ENCODE results near the gene SUGCT.
"Not testable (repeated sequence)": the region's sequence is repeated elsewhere in the genome, so short reads cannot be mapped to it uniquely, and the experiment has no call there.

Gene SUGCT

DNA sequence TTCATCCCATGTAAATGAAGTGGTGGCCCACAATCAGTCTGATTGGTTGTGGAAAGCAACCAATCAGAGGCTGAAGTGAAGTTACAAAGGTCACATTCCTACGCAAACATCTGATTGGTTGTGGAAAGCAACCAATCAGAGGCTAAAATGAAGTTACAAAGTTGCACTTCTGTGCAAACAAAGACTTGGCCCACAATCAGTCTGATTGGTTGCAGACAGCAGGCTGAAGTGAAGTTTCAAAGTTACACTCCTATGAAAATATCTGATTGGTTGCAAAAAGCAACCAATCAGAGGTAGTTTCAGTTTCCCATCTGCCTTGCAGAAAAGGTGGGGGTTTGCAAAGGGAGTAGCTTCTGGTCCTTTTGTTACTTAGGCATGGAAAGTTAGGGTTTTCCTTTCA lies 492.6 kb downstream of the SUGCT start:
- DNase-seq (ENCODE audit: low read depth), result not testable (repeated sequence)

DNA sequence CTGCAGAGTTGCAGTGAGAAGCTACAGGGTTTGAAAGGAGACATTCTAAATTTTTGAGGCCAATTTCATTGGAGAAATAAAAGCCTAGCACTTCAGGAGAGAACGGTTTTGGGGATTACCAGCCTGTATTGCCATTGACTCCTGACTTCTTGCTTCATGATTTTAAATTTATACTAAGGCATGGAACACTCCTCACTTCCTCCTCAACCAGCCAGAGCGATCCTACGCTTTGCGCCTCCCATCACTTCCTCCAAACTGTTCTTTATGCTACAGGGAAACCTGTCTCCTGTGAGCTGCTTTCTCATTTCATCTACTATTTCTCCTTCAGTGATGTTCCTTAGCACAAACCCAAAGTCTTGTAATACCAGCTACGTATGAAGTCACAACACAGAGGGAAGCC lies 495.1 kb downstream of the SUGCT start:
- no peak for DNase-seq (ENCODE audit: low read depth)

DNA sequence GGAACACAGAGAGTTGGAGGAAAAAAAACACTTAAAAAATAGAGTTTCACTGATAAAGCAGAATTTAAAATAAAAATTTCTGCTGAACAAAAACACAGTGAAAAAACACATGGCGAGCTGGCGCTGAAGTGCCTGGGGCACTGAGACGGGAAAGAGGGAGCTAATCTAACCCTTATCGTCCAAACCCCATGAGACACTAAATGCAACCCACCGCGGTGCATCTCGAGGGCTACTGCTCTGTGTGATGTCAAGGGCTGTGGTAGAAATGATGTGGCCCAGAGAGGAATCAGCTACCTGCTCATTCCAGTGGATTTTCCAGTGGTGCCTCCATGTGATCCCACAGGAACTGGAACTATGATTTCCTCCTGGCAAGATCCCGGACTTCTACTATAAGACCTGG lies 499.3 kb downstream of the SUGCT start:
- no peak for DNase-seq (ENCODE audit: low read depth)

DNA sequence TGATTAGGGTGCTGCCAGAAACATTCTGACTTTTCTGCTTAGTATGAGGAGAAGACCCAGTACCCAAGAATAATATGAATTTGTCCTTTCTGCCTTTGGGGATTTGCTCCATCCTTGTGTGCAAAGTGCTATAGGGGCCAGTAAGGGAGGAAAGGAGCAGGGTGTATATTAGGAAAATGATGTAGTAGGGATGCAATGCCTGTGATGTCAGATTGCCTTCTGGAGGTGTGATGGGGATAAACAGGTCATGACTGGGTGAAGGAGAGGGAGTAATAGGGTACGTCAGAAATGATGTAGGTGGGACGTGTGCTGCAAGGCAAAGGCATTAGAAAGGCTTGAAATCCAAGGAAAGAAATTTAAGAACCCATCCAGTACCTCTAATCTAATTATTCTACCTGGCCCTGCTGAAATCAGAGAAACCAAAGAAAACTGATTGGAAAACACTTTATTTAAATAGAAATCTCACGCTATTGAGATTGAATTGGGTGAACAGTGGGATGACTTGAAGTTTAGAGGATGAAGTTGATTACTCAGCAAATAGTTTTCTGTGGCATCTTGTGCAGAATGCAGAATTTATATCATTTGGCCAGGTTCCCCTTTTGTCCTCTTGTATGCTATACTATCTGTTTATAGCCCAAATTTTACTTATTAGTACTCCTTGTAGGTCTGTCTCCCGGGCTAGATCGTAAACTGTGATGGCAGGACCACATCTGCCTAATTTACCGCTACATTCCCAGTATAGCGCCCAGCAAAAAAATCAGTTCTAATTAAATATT lies 503.9 kb downstream of the SUGCT start:
- no peak for DNase-seq (ENCODE audit: low read depth)

DNA sequence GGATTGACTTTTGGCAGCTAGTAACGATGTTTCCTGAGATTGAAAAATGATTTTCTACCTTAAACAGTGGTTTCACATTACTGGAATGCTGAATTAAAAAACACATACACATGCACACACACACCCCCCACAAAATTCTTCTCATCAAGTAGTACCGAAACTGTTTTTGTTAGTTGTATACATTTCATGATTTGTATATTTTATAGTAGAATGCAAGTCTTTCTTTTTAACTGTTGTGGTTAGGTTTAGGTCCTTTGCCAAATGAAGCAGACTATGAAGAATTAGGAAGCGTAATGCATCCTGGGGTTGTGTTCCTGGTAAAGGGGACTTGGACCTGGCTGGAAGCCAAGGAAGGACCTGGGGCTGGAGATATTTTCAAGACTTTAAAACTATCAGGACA lies 505.8 kb downstream of the SUGCT start:
- no peak for DNase-seq (ENCODE audit: low read depth)

DNA sequence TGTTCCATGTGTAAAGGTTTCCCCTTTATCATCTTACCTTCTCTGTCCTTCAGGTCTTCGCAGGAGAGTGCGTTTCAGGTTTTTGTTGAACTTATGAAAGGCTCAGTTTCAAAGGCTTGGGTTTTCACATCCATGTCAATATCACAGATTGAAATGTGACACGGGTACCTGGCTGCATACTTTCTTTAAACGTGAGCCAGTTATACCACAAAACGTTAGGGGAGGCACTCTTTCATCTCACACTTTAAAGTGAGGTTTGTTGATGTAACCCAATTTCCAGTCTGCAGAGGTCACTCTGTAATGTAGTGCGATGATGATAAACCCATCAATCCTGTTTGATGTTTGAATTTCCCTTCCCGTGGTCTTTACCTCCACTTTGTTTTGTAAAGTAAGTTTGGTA lies 506.9 kb downstream of the SUGCT start:
- DNase-seq (ENCODE audit: low read depth), result no peak

DNA sequence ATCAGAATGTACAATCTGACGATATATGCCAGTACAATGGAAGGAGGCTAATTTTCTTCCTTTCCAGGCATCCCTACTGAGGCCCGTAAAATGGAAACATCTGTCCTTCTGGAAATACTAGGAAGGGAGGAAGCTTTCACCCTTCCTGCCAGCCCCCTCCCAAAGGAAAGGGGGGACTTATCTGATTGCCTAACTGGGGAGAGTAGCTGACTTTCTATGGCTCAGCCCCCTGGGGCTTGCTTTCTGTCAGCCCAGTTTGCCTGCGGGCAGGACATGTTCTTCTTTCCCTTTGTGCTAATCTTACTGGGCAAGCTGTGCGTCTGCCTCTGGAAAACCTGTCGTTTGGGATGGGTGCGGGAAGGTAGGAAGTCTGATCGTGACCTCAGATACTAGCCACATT lies 508.9 kb downstream of the SUGCT start:
- DNase-seq (ENCODE audit: low read depth), result no peak

DNA sequence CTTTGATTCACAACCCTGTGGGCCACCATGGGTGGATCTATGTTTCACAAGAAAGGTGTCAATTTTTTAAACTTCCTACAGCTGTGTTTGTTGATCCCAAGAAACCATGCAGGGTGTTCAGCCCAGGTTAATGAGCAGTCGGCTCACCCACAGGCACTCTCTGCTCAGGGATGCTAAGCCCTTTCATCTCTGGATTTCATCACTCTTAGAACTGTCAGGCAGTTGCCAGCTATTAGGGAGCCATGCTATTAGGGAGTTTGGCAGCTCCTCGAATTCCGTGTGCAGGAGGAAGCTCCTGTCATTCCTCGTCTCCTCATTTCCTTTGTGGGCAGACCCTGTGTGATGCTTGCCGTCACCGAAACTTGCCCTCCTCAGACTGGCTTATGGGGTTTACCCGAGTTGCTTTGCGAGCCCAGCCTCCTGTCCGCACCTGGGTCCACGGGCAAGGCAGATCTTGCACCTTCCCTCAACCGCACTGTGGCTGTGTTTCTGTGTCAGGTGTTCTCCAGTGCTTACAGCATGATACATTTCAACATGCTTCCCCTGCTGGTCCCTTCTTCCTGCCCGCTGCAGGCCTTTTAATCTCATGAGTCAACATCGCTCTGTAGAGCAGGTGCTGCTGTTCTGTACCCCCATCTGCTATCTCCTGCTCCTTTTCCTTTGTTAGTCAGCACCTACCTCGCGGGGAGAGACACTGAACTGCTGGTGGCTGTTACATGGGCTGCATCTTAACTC lies 509.8 kb downstream of the SUGCT start:
- DNase-seq (ENCODE audit: low read depth), result no peak

DNA sequence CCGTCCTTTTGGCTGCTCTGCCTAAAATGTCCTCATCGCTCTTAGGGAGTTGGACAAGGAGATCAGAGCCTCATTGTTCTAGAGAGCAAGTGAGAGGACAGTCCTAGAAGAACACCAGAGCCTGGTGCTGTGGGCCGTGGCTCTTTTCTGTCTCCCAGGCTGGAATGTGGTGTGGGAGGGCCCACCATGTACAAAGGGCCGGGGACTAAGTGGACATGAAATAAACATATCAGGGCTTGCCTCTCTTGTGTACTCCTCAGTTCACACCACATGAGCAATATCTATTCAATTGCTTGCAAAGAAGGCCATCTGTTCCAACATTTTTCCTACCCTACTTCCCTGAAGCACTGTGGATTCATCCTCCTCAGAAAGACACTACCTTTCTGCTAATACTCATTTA lies 510.4 kb downstream of the SUGCT start:
- no peak for DNase-seq (ENCODE audit: low read depth)

DNA sequence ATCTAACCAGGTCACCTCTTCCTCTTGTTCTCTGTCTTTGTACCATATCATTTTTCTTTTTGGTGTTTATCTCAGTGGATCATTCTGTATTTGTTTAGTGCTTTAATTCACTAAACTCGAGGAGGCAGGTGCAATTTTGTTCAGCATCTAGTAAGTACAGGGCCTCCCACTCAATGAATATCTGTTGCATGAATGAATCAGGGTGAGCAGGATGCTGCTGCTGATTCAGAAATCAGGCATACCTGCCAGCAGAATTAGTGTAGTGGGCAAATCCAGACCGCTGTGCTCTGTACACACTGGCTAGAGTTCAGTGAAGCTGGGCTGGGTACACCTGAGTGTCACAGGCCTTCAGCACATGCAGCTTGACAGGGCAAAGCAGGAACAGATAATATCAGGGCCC lies 511.9 kb downstream of the SUGCT start:
- DNase-seq (ENCODE audit: low read depth), result no peak

DNA sequence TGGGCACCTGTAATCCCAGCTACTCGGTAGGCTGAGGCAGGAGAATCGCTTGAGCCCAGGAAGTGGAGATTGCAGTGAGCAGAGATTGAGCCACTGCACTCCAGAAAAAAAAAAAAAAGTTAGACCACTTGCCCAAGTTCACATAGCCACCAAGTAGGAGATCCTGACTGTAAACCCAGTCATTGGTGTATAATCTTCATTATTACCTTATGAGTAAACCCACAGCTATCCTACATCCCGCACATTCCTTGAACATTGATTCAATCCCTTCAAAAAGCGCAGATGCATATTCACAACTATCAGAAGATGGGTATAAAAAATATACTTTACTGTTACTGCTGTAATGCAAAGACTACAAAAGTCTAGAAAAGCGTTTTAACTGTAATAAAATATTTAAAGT lies 512.9 kb downstream of the SUGCT start:
- no peak for DNase-seq (ENCODE audit: low read depth)

DNA sequence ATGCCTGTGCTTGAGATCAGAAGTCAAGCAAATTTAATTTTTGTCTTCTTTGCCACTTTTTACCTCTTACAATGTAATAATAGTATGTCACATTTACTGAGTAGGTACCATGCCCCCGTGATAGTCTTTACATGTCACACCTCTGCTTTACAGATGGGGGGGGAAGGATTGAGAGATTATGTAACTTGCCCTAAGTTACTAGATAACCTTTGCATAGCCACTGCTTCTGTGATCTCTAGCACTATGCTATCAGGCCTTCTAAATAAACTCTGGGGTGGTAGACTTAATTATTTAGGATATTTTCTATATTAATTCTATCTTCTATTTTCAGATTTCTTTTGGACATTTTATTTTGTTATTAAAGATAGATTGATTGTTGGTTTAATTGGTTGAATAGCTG lies 514.4 kb downstream of the SUGCT start:
- no peak for DNase-seq (ENCODE audit: low read depth)

DNA sequence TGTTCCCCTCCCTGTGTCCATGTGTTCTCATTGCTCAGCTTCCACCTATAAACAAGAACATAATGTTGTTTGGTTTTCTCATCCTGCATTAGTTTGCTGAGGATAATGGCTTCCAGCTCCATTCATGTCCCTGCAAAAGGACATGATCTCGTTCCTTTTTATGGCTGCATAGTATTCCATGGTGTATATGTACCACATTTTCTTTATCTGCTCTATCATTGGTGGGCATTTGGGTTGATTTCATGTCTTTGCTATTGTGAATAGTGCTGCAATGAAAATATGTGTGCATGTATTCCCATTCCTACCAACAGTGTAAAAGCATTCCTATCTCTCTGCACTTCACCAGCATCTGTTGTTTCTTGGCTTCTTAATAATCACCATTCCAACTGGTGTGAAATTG lies 516.1 kb downstream of the SUGCT start:
- not testable (repeated sequence) for DNase-seq (ENCODE audit: low read depth)

DNA sequence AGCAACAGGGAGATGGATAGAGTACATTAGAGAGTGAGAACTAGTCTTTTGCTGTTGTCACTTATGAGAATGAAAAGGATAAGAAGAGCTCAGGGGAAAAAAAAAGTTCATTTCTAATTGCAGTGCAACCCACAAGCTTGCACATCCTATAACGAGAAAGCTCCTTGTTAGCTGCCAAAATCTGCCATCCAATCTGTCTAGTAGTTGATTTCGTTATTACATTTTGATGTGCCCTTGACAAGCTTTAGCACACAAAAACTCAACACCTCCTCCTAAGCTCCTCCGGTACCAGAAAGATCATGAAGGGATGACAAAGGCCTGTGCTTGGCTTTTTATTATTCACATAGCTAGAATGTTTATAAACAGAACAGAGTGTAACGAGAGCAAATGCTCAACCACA lies 519.4 kb downstream of the SUGCT start:
- DNase-seq (ENCODE audit: low read depth), result no peak

DNA sequence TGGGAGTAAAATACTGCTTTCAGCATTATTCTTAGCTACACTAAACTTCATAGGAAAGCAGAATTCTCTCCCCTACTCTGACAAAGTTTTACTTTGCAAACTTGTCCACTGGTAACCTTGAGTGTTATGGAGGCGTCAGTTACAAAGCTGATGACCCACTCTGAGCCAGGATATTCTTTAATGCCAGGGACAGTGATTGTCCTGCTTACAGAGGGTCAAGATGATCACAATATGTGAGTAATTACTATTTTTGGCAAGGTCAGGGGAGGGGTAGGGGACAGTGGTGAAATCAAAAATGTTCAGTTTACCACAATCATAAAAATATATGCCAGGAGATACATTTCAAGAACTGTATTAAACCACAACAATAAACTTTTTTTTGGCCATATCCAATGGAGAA lies 520.6 kb downstream of the SUGCT start:
- no peak for DNase-seq (ENCODE audit: low read depth)

DNA sequence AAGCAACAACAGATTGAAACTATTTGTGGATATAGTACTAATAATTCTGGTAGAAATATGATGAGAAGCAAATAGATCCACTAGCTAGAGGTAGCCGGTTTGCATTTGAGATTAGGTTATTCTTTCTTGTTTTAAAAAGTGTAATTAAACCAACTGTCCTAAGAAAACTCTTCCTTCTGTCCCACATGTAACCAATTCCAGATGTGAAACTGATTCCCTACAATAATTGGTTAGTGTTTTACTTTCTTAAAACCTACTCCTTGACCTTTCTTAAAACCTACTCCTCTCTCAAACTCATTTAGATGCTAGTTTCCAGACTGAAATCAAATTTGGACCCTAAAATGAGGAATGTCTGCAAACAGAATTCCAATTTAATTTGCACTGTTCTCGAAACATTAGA lies 521.5 kb downstream of the SUGCT start:
- no peak for DNase-seq (ENCODE audit: low read depth)

DNA sequence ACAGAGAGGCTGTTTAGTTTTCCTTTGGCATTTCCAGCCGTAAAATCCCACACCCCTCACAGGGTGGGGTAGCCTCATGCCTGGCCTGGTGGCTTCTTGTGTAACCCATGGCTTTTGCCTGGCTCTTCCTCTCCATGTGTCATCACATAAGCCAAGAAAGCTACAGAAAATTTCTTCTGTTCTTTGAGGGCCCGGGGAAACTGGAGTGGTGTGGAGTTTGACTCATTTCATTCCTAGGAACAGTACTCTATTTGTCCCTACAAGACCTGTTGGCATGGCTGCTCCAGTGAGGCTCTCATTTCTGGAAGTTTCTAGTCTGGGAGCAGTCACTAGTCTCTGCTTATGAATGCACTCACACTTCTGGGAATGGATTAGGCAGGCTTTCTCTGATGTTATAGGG lies 523.9 kb downstream of the SUGCT start:
- DNase-seq (ENCODE audit: low read depth), result no peak

DNA sequence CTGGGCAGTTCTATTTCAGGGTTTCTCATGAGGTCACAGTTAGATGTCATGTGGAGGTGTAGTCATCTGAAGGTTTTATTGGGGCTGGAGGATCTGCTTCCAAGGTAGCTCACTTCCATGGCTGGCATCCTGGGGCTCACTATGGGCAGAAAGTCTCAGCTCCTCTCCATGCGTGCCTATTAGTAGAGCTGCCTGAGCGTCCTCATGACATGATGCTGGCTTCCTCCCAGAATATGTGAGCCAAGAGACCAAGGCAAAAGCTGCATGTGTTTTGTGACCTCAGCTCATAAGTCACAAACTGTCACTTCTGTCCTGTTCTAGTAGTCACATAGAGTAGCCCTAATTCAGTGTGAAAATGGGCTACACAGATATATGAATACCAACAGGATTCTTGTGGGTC lies 524.4 kb downstream of the SUGCT start:
- DNase-seq (ENCODE audit: low read depth), result no peak

DNA sequence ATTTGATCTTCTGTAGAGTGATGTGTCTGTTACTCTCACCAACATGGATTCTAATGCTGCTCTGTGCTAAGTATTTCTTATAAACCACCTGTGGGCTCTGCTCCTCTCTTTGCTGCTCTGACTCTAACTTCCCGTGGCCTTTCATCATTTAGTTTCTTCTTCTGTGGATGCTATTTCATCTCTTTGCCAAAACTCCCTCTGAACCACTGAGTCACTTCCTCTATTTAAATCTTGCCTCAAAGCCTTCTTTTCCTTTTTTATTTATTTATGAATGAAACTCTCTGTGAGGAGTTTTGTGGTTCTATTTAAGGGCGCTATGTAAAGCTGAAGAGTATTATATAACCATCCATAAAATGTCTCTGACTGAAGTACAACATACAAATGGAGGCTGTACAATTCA lies 538.5 kb downstream of the SUGCT start:
- DNase-seq (ENCODE audit: low read depth), result no peak

DNA sequence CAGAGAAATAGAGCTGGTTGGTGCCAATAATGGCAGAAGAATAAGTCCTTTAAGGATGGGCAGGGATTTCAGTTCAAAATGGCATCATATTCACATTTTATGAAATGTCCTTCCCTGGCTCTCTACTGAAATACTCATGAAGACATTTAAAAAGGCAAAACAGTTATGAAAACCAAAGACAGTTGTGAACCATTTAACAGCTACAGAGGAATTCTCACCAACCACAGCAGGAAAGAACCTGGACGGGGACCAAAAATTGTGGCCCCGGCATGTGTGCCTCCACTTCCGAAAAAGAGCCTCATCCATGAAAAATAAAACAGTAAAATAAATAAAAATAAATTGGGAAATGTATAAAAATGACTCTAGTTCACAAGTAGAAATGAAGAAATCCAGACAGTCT lies 539.5 kb downstream of the SUGCT start:
- no peak for DNase-seq (ENCODE audit: low read depth)

DNA sequence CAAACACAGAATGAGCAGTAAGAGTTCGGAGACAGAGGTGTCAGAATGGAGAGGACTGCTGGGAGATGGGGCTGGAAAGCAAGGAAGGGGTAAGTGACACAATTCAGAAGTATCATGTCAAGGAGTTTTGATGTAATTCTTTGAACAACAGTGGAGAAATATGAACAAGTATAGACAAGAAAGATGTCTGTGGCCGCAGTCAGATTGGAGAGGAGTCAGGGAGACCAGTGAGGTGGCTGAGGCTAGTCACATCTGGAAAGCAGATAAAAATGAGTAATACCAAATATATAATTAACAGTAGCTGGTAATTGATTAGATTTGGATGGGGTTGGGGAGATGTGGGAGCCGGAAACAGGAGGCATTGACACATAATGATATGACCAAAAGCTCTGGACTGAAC lies 540.9 kb downstream of the SUGCT start:
- no peak for DNase-seq (ENCODE audit: low read depth)

DNA sequence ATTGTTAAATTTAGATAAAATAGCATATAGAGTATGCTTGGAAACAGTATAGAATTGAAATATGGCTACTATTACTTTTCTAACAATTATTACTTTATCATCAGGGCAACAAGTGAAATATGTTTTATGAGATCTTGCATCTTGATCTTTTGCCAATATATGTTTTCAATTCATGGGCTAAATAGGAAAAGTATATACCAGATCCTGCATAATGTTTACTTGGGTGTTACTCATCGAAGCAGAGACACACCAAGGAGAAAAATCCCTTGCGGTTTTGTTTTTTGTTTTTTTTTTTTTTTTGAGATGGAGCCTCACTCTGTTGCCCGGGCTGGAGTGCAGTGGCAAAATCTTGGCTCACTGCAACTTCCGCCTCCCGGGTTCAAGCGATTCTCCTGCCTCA lies 541.4 kb downstream of the SUGCT start:
- no peak for DNase-seq (ENCODE audit: low read depth)

DNA sequence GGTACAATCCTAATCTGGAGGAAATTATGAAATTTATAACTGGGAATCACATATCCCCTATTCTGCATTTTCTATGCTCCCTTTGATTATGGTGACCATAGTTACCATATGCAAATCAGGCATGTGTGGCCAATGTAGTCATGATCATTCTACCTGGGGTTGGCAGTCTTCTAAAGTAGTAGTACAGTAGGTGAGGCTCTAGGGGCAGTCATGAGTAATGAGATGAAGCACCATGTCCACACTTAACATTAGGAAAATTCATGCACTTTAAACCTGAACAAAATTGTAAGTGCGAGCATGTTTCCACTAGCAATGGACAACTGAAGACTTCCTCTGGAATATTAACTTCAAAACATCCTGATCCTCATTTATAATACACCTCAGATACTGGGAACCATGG lies 545.9 kb downstream of the SUGCT start:
- no peak for DNase-seq (ENCODE audit: low read depth)

DNA sequence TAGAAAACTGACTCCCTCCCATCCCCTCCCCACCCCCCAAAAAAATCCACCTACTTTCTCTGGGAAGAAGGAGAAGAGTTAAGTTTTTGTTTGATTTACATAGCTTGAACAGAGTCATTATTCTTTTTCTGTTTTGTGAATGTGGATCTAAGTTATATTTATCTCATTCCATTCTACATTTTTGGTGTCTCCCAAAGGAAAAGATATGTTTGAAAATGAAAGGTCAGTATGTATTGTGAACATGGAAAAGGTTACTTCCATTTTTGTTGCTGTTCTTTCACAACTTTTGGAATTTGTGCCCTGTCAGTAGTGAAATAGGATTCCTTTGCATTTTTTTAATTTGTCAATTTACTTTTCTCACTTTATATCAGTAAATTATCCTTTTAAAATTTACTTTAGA lies 547.9 kb downstream of the SUGCT start:
- DNase-seq (ENCODE audit: low read depth), result no peak

Measured in stimulated activated CD8-positive, alpha-beta memory T cell treated with anti-CD3 and anti-CD28 coated beads, Interleukin-15, amount 100 ng/mL, for 24 hours (primary cell).